Activated CD4-positive, alpha-beta memory T cell treated with anti-CD3 and anti-CD28 coated beads, Interleukin-2, amount 10 ng/mL, durations not matched to agents 7 days and 5 days (primary cell): ENCODE data around the gene OCRL. TPM values are rescaled to one million over a fixed set of nuclear protein-coding genes. Genes with fewer than 3 reads are reported as not detected.
"Not testable (repeated sequence)": the region's sequence is repeated elsewhere in the genome, so short reads cannot be mapped to it uniquely, and the experiment has no call there.

Experiments used
- CTCF ChIA-PET: fragments of 350-600 bp; sonication (Branson Sonifier 250); formaldehyde crosslinking; loops from one replicate; lab custom pipeline; 2021; ENCODE audit warnings: antibody characterized with exemption, inconsistent platforms; lab: Charles Lee
- POLR2A ChIA-PET: fragments of 350-600 bp; sonication (Branson Sonifier 250); formaldehyde crosslinking; loops from one replicate; lab custom pipeline; 2021; ENCODE audit warnings: antibody characterized with exemption; lab: Charles Lee
- DNase-seq: peaks from one replicate; pipeline ENCODE4 v3.0.0-alpha.2; 2020
- H3K27ac Mint-ChIP-seq: one replicate; pipeline ENCODE4 v1.8.0; 2021; ENCODE audit warnings: mild to moderate bottlenecking, mixed read lengths
- H3K27me3 Mint-ChIP-seq: one replicate; pipeline ENCODE4 v1.8.0; 2021; ENCODE audit warnings: mixed read lengths
- H3K36me3 Mint-ChIP-seq: one replicate; pipeline ENCODE4 v1.8.0; 2021; ENCODE audit warnings: low read depth, mixed read lengths
- H3K4me1 Mint-ChIP-seq: one replicate; pipeline ENCODE4 v1.8.0; 2021; ENCODE audit warnings: mixed read lengths
- H3K4me3 Mint-ChIP-seq: one replicate; pipeline ENCODE4 v1.8.0; 2021; ENCODE audit warnings: mild to moderate bottlenecking, mixed read lengths
- H3K9me3 Mint-ChIP-seq: one replicate; pipeline ENCODE4 v1.8.0; 2021; ENCODE audit warnings: mixed read lengths
- total RNA-seq, 2 experiments: library from RNA; stranded (reverse); gene quantifications; one replicate each; pipeline ENCODE4 v1.2.3, GENCODE V29; 2021

The OCRL gene
- total RNA-seq, 2 experiments from 2014 or later: 1.9 to 2.1 TPM

DNA sequence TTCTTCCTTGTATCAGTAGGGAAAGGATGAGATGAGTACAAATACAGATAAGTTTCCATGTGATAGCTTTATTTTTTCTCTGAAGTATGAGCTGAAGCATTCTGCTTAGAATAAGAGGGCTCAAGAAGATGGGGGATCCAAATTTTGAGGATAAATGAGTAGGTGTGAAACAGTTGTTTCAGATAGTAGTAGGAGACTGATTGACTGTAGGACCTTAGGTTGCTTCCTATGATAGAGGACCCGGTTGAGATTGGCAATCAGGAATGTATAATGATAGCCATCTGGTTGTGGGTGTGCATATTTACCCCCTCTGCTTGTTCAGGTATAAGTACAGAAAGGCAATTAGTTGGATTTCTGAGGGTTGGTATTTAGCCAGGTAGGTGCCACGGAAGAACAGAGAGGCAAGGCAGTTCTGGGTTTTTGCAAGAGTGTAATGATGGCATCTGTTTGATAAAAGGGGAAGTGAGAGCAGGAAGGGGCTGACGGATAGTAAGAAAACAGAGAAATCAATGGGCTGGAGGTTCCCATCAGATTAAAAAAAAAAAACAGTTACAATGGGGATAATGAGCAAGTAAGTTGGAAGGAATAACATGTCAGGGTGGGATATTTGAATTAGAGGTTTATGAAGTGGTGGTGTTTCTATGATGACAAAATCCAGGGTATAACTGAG, 13.7 kb downstream of the OCRL start:
- CTCF ChIA-PET: no interaction called here
- Mint-ChIP-seq H3K4me3 (no peak overlapping the region), H3K27ac (no peak overlapping the region), H3K27me3 (no peaks in the 10 kb centered on the region), H3K9me3 (no peaks in the 10 kb centered on the region), H3K36me3 (no peaks in the 10 kb centered on the region), H3K4me1 (no peaks in the 10 kb centered on the region)
- DNase-seq: no peak
- POLR2A ChIA-PET: no interaction called here

GRCh38 chrX:129554816-129555215, 14.8 kb downstream of the OCRL start:
- H3K27me3 Mint-ChIP-seq, CTCF ChIA-PET, POLR2A ChIA-PET, H3K4me1 Mint-ChIP-seq, H3K36me3 Mint-ChIP-seq, H3K4me3 Mint-ChIP-seq, H3K27ac Mint-ChIP-seq, DNase-seq, H3K9me3 Mint-ChIP-seq: not testable (repeated sequence)

DNA sequence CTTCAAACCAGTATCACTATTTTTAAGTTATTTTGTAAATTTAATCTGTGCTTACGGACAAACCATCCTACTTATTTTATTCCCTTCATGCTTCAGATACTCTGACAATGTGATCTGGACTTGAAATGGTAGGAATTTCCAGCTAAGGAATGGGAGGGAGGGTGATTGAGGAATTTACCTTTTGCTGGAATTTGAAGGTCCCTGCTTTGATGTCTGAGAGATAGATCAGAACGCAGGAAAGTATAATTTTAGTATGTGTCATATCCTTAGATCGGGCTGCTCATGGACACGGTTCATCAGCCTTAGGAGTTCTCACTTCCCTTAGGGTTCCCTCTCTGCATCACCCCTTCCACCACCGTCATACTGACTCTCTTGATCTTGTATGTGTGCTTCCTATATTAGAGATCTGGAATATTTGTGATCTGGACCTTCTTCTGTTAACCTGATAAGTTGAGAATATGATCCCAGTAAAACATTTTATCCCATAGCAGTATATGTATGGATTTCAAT, 16.8 kb downstream of the OCRL start:
- H3K36me3 Mint-ChIP-seq: no peaks in the 10 kb centered on the region
- no peak overlapping the region for H3K27ac Mint-ChIP-seq
- no peak for DNase-seq
- no peaks in the 10 kb centered on the region for H3K27me3 Mint-ChIP-seq
- H3K4me1 Mint-ChIP-seq: no peaks in the 10 kb centered on the region
- CTCF ChIA-PET: no interaction called here
- no peak overlapping the region for H3K4me3 Mint-ChIP-seq
- H3K9me3 Mint-ChIP-seq: no peaks in the 10 kb centered on the region
- POLR2A ChIA-PET: no interaction called here

GRCh38 chrX:129557844-129558480, 17.9 kb downstream of the OCRL start:
- DNase-seq: no peak
- CTCF ChIA-PET: no interaction called here
- Mint-ChIP-seq H3K9me3 (no peaks in the 10 kb centered on the region), H3K27me3 (no peaks in the 10 kb centered on the region), H3K27ac (no peak overlapping the region), H3K4me1 (no peaks in the 10 kb centered on the region), H3K36me3 (peaks cover 9% of the 10 kb centered on the region), H3K4me3 (no peak overlapping the region)
- POLR2A ChIA-PET: no interaction called here

GRCh38 chrX:129559783-129560182, 19.7 kb downstream of the OCRL start:
- CTCF ChIA-PET: no interaction called here
- Mint-ChIP-seq H3K27ac (no peak overlapping the region), H3K4me1 (no peaks in the 10 kb centered on the region), H3K36me3 (peaks cover 9% of the 10 kb centered on the region), H3K9me3 (no peaks in the 10 kb centered on the region), H3K27me3 (no peaks in the 10 kb centered on the region), H3K4me3 (no peak overlapping the region)
- no peak for DNase-seq
- POLR2A ChIA-PET: no interaction called here

- Mint-ChIP-seq H3K4me3 (no peak overlapping the region), H3K27ac (no peak overlapping the region), H3K27me3 (no peaks in the 10 kb centered on the region), H3K4me1 (peaks cover 7% of the 10 kb centered on the region), H3K9me3 (no peaks in the 10 kb centered on the region), H3K36me3 (peaks cover 9% of the 10 kb centered on the region)
- DNase-seq: no peak
- CTCF ChIA-PET: no interaction called here
- POLR2A ChIA-PET: no interaction called here
These were observed 21.4 kb downstream of the OCRL start for GRCh38 chrX:129561453-129561852.

GRCh38 chrX:129564345-129564744, 24.3 kb downstream of the OCRL start:
- H3K27me3 Mint-ChIP-seq, H3K4me1 Mint-ChIP-seq, H3K9me3 Mint-ChIP-seq, H3K36me3 Mint-ChIP-seq, H3K27ac Mint-ChIP-seq, CTCF ChIA-PET, DNase-seq, POLR2A ChIA-PET, H3K4me3 Mint-ChIP-seq: not testable (repeated sequence)

- no peaks in the 10 kb centered on the region for H3K9me3 Mint-ChIP-seq
- H3K27me3 Mint-ChIP-seq: no peaks in the 10 kb centered on the region
- H3K4me3 Mint-ChIP-seq: no peak overlapping the region
- no peak for DNase-seq
- peaks cover 9% of the 10 kb centered on the region for H3K36me3 Mint-ChIP-seq
- peaks cover 7% of the 10 kb centered on the region for H3K4me1 Mint-ChIP-seq
- ChIA-PET POLR2A (no interaction called here), CTCF (no interaction called here)
- no peak overlapping the region for H3K27ac Mint-ChIP-seq
These were observed 25.1 kb downstream of the OCRL start for GRCh38 chrX:129565046-129565650.

- Mint-ChIP-seq H3K4me3 (no peak overlapping the region), H3K27ac (no peak overlapping the region), H3K36me3 (peaks cover 9% of the 10 kb centered on the region), H3K4me1 (peaks cover 7% of the 10 kb centered on the region), H3K27me3 (no peaks in the 10 kb centered on the region), H3K9me3 (no peaks in the 10 kb centered on the region)
- POLR2A ChIA-PET: no interaction called here
- DNase-seq: no peak
- CTCF ChIA-PET: no interaction called here
These were observed 26.0 kb downstream of the OCRL start for GRCh38 chrX:129566073-129566472.

DNA sequence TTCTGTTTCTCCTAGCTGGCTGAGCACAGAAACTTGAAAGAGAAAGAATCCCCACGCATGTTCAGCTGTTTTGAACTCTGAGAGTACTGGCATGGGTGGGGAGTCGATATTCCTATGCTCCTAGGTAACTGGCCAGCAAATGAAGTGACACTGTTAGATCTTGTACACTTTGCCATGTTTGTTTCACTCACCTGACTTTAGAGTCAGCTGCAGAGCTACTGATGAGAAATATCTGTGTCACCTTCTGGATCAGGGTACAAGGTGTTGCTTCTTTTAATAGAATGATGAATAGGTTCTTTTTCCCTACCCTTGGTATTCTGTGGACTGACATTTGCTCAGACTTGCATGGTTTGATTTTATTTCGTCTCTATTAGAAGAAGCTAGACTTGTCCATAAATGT, 28.3 kb downstream of the OCRL start:
- DNase-seq: no peak
- H3K27me3 Mint-ChIP-seq: no peaks in the 10 kb centered on the region
- no peak overlapping the region for H3K4me3 Mint-ChIP-seq
- ChIA-PET POLR2A (no interaction called here), CTCF (no interaction called here)
- H3K4me1 Mint-ChIP-seq: peaks cover 7% of the 10 kb centered on the region
- no peaks in the 10 kb centered on the region for H3K9me3 Mint-ChIP-seq
- no peak overlapping the region for H3K27ac Mint-ChIP-seq
- no peaks in the 10 kb centered on the region for H3K36me3 Mint-ChIP-seq

DNA sequence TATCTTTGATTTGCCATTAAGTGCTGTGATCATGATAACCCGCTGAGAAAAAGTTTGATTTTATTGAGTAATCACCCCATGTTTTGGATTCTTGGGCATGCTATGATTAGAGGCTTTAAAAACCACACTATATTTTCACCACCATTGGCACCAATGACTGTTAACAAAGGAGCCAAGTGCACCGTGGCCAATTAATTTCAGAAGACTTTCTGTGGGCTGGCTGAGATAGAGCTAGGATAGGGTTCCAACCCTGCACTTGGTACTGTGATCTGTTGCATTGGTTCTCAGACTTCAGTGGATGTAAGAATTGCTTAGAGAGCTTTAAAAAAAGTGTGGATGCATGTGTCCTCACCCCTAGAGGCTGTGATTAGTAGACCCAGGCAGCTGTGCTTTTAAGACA, 32.4 kb downstream of the OCRL start:
- H3K9me3 Mint-ChIP-seq: no peaks in the 10 kb centered on the region
- H3K4me3 Mint-ChIP-seq: no peak overlapping the region
- ChIA-PET POLR2A (no interaction called here), CTCF (no interaction called here)
- no peak for DNase-seq
- H3K27ac Mint-ChIP-seq: no peak overlapping the region
- no peaks in the 10 kb centered on the region for H3K27me3 Mint-ChIP-seq
- peaks cover 3% of the 10 kb centered on the region for H3K36me3 Mint-ChIP-seq
- H3K4me1 Mint-ChIP-seq: no peaks in the 10 kb centered on the region

GRCh38 chrX:129573652-129574051, 33.6 kb downstream of the OCRL start:
- H3K27me3 Mint-ChIP-seq, H3K27ac Mint-ChIP-seq, H3K4me3 Mint-ChIP-seq, POLR2A ChIA-PET, H3K9me3 Mint-ChIP-seq, H3K4me1 Mint-ChIP-seq, H3K36me3 Mint-ChIP-seq, CTCF ChIA-PET, DNase-seq: not testable (repeated sequence)

GRCh38 chrX:129574214-129574613, 34.2 kb downstream of the OCRL start:
- no peaks in the 10 kb centered on the region for H3K4me1 Mint-ChIP-seq
- no peak overlapping the region for H3K27ac Mint-ChIP-seq
- CTCF ChIA-PET: no interaction called here

DNA sequence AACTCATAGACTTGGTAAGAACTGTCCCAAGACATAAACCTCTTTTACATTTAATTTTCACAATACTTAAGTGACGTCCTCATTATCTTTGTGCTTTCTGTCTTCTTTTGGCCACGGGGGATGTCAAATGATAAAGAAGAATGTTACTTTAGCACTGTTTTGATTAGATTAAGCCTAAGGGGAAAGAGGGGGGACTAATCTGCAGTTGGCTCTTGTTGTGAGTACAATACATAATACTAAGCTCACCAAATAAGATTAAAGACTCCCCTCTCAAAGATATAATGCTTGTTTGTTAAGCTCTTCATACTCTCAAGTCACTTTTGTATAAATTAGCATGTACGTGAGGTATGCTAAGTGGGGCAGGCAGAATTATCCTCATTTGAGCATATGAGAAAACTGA, 36.5 kb downstream of the OCRL start:
- Mint-ChIP-seq H3K36me3 (peaks cover 3% of the 10 kb centered on the region), H3K4me3 (no peak overlapping the region), H3K27ac (no peak overlapping the region), H3K4me1 (no peaks in the 10 kb centered on the region), H3K9me3 (no peaks in the 10 kb centered on the region), H3K27me3 (no peaks in the 10 kb centered on the region)
- no peak for DNase-seq
- POLR2A ChIA-PET: no interaction called here
- CTCF ChIA-PET: no interaction called here

More at GRCh38 chrX:129574214-129574613, 34.2 kb downstream of the OCRL start:
- no peak for DNase-seq
- Mint-ChIP-seq H3K36me3 (peaks cover 3% of the 10 kb centered on the region), H3K4me3 (no peak overlapping the region), H3K9me3 (no peaks in the 10 kb centered on the region), H3K27me3 (no peaks in the 10 kb centered on the region)
- POLR2A ChIA-PET: no interaction called here
